SKM-1 (cell line): ENCODE data around the gene SEC24A.
"Not testable (repeated sequence)": the region's sequence is repeated elsewhere in the genome, so short reads cannot be mapped to it uniquely, and the experiment has no call there.

Experiments
- DNase-seq: peaks from one replicate; lab custom pipeline; 2025; ENCODE audit not compliant: unreplicated experiment; lab: John Stamatoyannopoulos, UW

The SEC24A gene

DNA sequence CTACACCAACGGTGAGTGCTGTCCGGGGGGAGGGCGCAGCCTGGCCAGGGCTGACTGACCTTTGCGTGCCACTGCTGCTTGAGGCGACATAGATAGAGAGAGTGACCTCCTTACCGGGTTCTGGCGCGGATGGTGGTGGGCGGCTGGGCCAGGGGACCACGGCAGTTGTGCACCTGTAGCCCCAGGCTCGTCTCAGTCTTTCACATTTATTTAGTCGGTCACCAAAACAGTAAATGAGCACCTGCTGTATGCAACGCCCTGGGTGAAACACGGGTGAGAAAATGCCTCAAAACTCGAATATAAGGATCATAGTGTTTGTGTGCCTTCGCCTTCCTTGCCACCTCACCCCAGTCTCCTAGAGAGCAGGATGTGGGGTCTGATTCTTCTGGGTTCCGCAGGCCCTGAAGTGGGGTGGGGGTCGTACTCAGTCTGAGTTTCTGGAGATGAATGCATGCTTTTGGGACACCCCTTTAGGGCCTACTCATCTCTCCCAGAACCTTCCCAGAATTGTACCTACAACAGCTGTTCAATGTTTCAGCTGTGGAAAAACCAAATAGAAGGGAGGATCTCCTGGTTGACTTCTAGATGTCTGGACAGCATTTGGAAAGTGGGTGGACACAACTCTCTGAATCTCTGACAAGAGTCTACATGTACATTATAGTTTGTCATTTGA is 714 bp downstream of the SEC24A start:
- DNase-seq, result no peak

DNA sequence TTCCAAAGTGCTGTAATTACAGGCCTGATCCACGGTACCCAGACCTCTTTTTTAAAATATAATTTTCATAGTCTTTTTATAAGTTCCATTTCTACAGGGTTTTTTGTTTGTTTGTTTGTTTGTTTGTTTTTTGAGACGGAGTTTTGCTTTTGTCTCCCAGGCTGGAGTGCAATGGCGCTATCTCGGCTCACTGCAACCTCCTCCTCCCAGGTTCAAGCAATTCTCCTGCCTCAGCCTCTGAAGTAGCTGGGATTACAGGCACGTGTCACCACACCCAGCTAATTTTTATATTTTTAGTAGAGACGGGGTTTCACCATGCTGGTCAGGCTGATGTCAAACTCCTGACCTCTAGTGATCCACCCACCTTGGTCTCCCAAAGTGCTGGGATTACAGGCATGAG is 2.1 kb downstream of the SEC24A start:
- not testable (repeated sequence) for DNase-seq

DNA sequence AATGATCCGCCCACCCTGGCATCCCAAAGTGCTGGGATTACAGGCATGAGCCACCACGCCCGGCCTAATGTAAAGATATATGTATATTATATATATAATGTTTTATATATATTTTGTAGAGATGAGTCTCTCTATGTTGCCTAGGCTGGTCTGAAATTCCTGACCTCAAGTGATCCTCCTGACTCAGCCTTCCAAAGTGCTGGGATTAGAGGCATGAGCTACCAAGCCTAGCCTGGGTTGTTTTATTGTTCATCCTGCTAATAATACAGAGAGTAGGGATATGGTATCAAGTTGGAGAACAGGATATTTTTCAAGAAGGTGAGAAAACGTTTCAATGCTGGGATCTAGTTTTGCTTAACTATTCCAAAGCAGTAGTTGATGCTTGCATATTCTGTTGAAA is 2.9 kb downstream of the SEC24A start:
- DNase-seq, result no peak

DNA sequence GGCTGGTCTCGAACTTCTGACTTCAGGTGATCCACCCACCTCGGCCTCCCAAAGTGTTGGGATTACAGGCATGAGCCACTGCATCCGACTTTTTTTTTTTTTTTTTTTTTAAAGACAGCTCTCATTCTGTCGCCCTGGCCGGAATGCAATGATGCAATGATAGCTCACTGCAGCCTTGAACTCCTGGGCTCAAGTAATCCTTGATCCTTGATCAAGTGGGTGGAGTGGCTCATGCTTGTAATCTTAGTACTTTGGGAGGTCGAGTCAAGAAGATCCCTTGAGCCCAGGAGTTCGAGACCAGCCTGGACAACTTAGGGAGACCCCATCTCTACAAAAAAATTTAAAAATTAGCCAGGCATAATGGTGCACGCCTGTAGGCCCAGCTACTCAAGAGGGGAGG is 8.1 kb downstream of the SEC24A start:
- no peak for DNase-seq

DNA sequence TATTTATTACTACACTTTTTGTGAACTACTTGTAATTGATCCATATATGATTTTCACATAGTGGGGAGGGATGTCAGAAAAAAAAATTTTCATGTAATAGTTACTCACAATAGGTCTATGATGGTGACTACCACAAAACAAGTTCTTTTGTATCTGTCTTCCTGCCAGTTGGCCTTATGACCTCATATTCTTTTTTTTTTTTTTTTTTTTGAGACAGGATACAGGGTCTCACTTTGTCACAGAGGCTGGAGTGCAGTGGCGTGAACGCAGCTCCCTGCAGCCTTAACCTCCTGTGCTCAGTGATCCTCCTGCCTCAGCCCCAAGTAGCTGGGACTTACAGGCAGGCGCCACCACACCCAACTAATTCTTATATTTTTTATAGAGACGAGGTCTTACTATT is 10.9 kb downstream of the SEC24A start:
- DNase-seq, result no peak

DNA sequence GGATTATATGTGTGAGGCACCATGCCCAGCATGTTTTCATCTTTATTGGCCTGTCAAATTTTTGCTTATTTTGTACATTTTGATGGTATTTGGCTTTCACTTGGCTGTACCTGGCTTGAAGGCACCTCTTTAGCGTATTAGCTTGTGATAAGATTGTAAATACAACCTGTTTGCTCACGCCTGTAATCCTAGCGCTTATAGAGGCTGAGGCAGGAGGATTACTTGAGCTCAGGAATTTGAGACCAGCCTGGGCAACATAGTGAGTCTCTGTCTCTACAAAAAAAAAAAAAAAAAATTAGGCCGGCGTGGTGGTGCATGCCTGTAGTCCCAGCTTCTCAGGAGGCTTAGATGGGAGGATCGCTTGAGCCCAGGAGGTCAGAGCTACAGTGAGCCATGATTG is 11.3 kb downstream of the SEC24A start:
- no peak for DNase-seq

DNA sequence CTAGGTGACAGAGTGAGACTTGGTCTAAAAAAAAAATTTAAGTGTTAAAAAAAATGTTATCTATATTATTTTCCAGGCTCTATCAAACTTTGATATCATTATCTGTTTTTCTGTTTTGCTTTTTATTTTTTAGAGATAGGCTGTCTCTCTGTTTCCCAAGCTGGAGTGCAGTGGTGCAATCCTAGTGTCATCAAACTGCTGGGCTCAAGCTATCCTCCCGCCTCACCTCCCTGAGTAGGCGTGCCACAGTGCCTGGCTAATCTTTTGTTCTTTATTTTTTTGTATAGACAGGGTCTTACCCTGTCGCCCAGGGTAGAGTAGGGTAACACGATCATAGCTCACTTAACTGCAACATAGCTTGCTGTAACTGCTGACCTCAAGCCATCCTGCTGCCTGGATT is 14.4 kb downstream of the SEC24A start:
- DNase-seq, result no peak

DNA sequence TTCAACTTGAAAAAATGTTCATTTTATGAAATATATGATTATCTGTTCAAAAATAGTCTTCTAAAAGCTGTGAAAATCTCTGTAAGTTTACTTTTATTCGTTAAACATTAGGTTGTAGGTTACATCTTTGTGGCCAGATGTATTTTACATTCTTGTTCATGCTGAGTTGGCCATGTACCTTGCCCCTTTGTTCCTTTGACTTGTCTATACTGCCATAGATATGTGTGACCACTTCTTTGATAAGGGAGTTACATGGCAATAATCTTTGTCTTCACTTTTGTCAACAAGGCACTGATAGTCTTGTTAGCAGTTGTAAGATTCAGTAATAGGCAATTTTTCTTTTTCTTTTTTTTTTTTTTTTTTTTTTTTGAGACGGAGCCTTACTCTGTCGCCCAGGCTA is 15.9 kb downstream of the SEC24A start:
- DNase-seq, result no peak

DNA sequence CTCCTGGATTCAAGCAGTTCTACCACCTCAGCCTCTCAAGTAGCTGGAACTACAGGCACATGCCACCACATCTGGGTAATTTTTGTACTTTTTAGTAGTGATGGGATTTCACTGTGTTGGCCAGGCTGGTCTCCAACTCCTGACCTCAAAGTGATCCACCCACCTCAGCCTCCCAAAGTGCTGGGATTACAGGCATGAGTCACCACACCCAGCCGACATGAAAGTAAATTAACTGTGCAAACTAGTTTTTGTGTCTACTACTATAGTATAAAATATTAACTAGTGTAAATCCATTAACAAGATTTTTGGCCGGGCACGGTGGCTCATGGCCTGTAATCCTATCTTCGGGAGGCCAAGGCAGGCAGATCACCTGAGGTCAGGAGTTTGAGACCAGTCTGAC is 25.0 kb downstream of the SEC24A start:
- not testable (repeated sequence) for DNase-seq

DNA sequence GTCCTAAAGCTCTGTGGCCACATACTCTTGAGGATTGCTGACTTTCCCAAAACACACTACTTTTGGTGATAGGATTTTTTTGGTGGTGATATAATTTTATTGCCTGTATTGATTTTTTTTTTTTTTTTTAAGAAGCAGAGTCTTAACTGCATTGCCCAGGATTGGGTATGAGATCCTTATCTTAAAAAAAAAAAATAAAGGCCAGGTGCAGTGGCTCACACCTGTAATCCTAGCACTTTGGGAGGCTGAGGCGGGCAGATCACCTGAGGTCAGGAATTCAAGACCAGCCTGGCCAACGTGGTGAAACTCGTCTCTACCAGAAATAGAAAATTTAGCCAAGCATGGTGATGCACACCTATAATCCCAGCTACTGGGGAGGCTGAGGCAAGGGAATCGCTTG is 28.8 kb downstream of the SEC24A start:
- not testable (repeated sequence) for DNase-seq

DNA sequence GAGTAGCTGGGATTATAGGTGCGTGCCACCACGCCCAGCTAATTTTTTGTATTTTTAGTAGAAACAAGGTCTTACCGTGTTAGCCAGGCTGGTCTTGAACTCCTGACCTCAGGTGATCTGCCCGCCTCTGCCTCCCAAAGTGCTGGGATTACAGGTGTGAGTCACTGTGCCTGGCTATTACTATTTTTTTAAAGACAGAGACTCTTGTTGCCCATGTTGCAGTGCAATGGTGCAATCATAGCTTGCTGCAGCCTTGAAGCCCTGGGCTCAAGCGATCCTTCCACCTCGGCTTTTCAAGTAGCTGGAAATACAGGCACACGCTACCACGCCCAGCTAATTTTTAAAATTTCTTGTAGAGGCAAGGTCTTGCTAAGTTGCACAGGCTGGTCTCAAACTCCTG is 41.6 kb downstream of the SEC24A start:
- not testable (repeated sequence) for DNase-seq

DNA sequence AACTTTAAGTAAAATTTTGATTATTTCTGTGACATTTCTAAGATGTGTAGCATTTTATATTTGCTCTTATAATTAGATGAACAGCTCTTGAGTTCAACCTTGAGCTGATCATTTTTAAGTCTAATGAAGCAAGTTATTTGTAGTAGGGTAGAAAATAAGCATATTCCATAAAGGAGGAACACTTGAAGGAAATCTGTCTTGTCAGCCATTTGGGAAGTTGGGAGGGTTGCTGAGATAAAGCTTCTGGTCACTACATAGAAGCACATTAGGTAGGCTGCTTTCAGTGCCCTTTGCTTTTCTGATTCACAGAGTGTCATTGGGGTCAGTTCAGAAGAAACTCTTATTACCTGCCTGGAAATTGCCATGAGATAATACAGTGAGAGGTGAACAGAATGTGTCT is 44.1 kb downstream of the SEC24A start:
- no peak for DNase-seq

DNA sequence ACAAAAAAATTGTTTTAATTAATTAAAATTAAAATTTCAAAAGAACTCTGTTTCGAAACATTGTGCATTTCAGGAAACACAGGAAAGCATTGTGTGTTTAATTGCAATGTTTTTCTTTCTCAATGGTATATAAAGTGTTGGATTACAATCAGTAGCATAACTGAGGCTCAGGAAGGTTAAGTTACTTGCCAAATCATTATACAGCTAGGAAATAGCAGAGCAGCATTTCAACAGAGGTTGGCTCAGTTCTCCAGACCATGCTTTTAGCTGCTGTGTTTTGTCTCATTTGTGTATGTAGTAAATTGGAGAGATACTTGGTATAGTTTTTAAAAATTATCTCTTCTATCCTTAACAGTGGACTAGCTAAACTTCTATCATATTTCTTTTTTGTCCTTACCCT is 59.7 kb downstream of the SEC24A start:
- no peak for DNase-seq

DNA sequence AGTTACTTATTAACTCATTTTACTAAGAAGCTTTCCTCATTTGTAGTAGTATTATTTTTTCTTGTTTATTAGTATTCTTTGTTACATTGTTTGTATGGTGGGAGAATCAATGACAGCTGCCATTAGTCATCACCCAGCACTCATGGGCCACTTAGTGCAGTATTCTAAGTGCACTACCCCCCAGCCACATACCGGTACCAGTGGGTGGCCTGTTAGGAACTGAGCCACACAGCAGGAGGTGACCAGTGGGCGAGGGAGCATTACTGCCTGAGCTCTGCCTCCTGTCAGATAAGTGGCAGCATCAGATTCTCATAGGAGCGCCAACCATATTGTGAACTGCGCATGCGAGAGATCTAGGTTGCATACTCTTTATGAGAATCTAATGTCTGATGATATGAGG is 65.5 kb downstream of the SEC24A start:
- DNase-seq, result no peak

DNA sequence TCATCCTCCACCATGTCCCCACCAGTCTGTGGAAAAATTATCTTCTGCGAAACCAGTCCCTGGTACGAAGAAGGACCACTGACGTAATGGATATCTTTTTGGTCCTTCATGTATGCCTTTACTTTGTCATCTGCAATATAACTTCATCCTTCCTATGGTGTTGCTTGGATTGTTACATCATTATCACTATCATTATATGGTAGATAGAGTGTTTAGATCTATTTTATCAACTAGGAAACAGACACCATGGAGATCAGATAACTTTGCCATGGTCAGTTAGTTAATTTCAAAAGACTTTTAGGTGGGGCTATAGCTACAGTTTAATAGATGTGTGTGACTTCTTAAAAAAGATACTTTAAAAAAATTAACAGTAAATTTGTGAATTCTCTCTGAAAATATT is 66.0 kb downstream of the SEC24A start:
- DNase-seq, result no peak

DNA sequence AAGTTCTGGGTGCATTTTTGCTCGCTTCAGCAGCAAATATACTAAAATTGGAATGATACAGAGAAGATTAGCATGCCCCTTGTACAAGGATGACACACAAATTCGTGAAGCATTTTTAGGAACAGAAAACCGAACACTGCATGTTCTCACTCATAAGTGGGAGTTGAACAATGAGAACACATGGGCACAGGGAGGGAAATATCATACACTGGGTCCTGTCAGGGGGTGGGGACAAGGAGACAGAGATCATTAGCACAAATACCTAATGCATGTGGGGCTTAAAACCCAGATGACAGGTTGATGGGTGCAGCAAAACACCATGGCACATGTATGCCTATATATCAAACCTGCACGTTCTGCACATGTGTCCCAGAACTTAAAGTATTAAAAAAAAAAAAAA is 66.9 kb downstream of the SEC24A start:
- DNase-seq, result not testable (repeated sequence)

DNA sequence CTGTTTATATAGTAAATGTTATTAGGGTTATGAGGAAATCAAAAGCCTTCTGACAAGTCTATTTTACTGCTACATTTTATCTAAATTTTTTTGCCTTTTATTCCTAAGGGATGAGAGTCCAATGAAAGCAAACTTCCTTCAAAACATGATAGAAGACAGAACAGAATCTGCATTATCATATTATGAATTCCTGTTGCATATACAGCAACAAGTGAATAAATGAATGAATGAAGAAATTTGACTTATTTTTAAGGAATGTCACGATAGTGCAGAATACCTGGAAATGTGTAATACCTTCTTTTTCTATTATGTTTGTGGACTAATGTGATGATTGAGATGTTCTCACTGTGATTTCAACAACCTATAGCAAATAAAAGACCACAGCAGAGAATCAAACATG is 76.3 kb downstream of the SEC24A start:
- DNase-seq, result no peak

DNA sequence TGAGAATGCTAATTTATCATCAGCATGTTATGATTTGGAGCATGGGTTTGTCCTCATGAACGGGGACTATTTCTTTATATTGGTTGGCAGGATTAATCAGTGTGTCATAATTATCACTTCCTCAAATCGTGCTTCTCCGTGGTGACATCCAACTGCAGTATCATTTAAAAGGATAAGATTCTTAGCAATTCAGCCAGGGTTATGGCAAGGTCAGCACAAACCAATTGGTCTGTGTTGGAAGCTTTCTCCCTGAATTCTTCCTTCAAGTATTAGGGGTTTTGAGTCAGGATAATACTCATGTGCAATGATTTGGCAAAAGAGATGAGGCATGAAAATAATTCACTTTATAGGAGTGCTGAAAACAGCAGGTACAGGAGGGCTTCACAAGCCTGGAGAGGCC is 84.2 kb downstream of the SEC24A start:
- DNase-seq, result no peak

DNA sequence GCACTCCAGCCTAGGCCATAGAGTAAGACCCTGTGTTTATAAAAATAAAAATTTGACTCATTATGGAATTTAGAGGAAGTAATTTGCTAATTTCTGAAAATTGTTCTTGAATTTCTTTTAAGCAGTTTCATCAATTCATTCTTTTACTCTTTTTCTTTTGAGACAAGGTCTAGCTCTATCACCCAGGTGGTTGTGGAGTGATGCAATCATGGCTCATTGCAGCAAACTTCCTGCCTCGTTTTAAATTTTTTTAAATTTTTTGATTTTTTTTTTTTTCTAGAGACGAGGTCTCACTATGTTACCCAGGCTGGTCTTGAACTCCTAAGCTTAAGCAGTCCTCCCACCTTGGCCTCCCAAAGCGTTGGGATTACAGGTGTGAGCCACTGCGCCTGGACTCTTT is 86.7 kb downstream of the SEC24A start:
- no peak for DNase-seq

DNA sequence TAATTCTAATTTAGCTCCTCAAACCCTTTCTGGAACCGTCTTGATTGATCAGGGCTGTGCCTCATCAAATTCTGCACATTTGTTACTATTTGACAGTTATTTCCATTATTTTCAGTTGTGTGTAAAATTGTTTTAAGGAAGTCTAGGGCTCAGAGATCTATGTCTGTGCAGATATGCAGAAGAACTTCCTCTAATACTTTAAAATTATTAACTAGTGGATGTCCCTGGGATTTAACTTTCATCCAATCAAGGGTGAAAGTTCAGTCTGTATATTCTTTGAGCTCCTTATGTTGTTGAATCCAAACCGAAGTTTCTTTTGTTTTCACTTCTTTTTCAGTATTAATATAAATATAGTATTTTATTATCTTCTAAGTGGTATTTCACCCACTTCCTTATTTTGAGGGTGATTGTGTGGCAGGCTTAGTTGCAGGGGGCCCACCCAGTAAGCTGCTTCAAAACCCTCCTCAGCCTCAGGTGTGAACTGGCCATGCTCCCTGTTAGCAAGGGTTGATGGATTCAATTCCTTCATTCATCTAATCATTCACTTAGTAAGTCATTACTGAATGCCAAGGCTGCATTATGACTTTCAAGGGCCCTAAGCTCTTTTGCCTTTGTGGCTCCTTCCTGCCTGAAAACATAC is 87.7 kb downstream of the SEC24A start:
- no peak for DNase-seq

DNA sequence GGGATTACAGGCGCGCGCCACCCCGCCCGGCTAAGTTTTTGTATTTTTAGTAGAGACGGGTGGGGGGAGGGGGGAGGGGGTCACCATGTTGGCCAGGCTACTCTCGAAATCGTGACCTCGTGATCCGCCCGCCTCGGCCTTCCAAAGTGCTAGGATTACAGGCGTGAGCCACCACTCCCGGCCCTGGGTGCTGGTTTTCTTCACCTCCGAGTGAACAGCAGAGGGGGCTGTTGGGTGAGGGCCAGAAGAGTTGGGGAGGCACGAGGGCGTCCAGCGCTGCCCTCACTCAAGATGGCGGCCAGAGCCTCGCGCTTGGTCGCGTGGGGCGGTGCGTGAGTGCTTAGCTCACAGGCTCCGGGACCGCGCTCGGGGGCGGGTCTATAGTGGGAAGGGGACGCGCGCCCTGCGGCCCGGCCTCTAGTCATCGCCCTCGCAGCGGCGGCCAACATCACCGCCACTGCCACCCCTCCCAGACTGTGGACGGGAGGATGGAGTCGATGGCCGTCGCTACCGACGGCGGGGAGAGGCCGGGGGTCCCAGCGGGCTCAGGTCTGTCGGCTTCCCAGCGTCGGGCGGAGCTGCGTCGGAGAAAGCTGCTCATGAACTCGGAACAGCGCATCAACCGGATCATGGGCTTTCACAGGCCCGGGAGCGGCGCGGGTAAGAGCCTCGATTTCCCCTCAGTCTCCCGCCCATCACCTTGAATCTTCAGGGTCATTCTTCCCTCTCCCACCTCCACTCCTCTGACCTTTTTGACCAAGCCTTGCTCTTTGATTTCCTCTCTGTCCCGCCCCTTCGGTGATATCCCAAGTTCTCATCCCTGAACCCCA is 89.8 kb downstream of the SEC24A start, which contains the start of gene CAMLG:
TSS of gene CAMLG (plus strand) at position 416 of the 830 bp plus-strand sequence. CDS start at position 489, 73 bp downstream.
- peak; percentile 89 for DNase-seq
